A673 (cell line): Measurements from ENCODE around the gene GAB4.

Experiments used
- EZH2 ChIP-seq: fragments of 200-600 bp; sonication (generic); IDR thresholded peaks from 2 replicates; pipeline ENCODE4 v1.6.1; 2017; ENCODE audit warnings: borderline replicate concordance, low read depth, mild to moderate bottlenecking, mixed read lengths, antibody characterized with exemption, low read length; ENCODE audit not compliant: poor library complexity, severe bottlenecking
- TF ChIP-seq, protein P1 (sequence below): fragments of 300-800, 200-600 bp; sonication (generic); conservative IDR thresholded peaks from 2 replicates; pipeline ENCODE4 v1.5.1; 2017; ENCODE audit warnings: low read depth, mild to moderate bottlenecking, antibody characterized with exemption, low read length, moderate library complexity, mixed read lengths

DNA sequence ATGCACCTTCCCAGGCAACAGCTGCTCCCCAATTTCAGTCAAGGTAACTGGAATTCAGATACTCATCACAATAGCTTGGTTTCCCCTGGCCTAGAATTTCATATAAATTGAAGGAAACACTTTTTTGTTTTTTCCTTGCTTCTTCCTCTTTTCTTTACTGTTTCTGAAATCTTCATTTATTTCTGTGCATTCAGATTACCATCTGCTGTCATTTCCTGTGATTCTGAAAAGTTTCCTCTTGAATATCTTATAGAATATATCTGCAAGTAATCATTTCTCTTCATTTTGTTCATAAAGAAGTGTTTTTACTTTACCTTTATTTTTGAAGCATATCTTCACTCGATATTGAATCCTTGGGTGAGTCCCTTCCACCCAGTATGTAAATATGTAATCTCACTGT lies 85.3 kb downstream of the GAB4 start:
- TF ChIP-seq, protein P1, sequence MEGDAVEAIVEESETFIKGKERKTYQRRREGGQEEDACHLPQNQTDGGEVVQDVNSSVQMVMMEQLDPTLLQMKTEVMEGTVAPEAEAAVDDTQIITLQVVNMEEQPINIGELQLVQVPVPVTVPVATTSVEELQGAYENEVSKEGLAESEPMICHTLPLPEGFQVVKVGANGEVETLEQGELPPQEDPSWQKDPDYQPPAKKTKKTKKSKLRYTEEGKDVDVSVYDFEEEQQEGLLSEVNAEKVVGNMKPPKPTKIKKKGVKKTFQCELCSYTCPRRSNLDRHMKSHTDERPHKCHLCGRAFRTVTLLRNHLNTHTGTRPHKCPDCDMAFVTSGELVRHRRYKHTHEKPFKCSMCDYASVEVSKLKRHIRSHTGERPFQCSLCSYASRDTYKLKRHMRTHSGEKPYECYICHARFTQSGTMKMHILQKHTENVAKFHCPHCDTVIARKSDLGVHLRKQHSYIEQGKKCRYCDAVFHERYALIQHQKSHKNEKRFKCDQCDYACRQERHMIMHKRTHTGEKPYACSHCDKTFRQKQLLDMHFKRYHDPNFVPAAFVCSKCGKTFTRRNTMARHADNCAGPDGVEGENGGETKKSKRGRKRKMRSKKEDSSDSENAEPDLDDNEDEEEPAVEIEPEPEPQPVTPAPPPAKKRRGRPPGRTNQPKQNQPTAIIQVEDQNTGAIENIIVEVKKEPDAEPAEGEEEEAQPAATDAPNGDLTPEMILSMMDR = no peak
- no peak for TF ChIP-seq EZH2
